SU-DHL-6 (cell line): ENCODE measurements around the gene UBL3.

Experiments used
- H2AFZ ChIP-seq: fragments of 200-600 bp; sonication (generic); 2 replicates; pipeline ENCODE4 v1.6.1; 2014; ENCODE audit warnings: low read depth, mild to moderate bottlenecking, moderate library complexity, mixed read lengths, antibody characterized with exemption, low read length; ENCODE audit not compliant: severe bottlenecking
- H3F3A ChIP-seq: fragments of 200-600 bp; shearing (Covaris generic); 2 replicates; pipeline ENCODE4 v1.6.0; 2016; ENCODE audit warnings: antibody characterized with exemption, mild to moderate bottlenecking; ENCODE audit not compliant: insufficient read depth
- H3K27ac ChIP-seq: fragments of 200-600 bp; sonication (generic); 2 replicates; pipeline ENCODE4 v1.5.1; 2016; ENCODE audit warnings: low read depth, mild to moderate bottlenecking, low read length, moderate library complexity, mixed read lengths
- H3K27me3 ChIP-seq: fragments of 200-600 bp; sonication (generic), shearing (Covaris generic); 2 replicates; pipeline ENCODE4 v1.6.0; 2014; ENCODE audit warnings: mild to moderate bottlenecking, low read length
- H3K36me3 ChIP-seq: fragments of 200-600 bp; sonication (generic); 2 replicates; pipeline ENCODE4 v1.6.1; 2014; ENCODE audit warnings: mild to moderate bottlenecking, low read length, mixed read lengths
- H3K4me2 ChIP-seq: fragments of 300-600, 200-600 bp; shearing (Covaris generic), sonication (generic); 2 replicates; pipeline ENCODE4 v1.6.0; 2014; ENCODE audit warnings: low read length, low read depth, mild to moderate bottlenecking; ENCODE audit not compliant: poor library complexity, severe bottlenecking
- H3K4me3 ChIP-seq: fragments of 200-600 bp; sonication (generic); 2 replicates; pipeline ENCODE4 v1.5.1; 2014; ENCODE audit warnings: antibody characterized with exemption, low read length, mild to moderate bottlenecking, mixed read lengths; ENCODE audit not compliant: insufficient read depth, poor library complexity, severe bottlenecking
- H3K79me2 ChIP-seq: fragments of 200-600 bp; sonication (generic); 2 replicates; pipeline ENCODE4 v1.6.1; 2014; ENCODE audit warnings: mild to moderate bottlenecking, low read length, moderate library complexity; ENCODE audit not compliant: insufficient read depth
- H3K9ac ChIP-seq: fragments of 200-600 bp; sonication (generic); 2 replicates; pipeline ENCODE4 v1.7.0; 2014; ENCODE audit warnings: mild to moderate bottlenecking, low read length
- H3K9me2 ChIP-seq: fragments of 200-600 bp; sonication (generic); replicated peaks from 2 replicates; pipeline ENCODE4 v1.6.1; 2014; ENCODE audit warnings: low read length; ENCODE audit not compliant: insufficient read depth
- H3K9me3 ChIP-seq: fragments of 200-600 bp; sonication (generic); 2 replicates; pipeline ENCODE4 v1.6.1; 2014; ENCODE audit warnings: low read length, mixed read lengths; ENCODE audit not compliant: insufficient read depth
- H4K20me1 ChIP-seq: fragments of 200-600 bp; sonication (generic); 2 replicates; pipeline ENCODE4 v1.6.1; 2014; ENCODE audit warnings: low read depth, mild to moderate bottlenecking, antibody characterized with exemption, low read length, moderate library complexity, mixed read lengths
- EZH2phosphoT487 ChIP-seq: fragments of 200-600 bp; sonication (generic), shearing (Covaris generic); conservative IDR thresholded peaks from 2 replicates; pipeline ENCODE4 v1.6.1; 2018; ENCODE audit warnings: mild to moderate bottlenecking, antibody characterized with exemption, low read length, moderate library complexity, mixed read lengths
- TF ChIP-seq, protein P1 (sequence below): fragments of 200-600 bp; sonication (generic); IDR thresholded peaks from one replicate; pipeline ENCODE4 v1.5.1; 2017; ENCODE audit warnings: antibody characterized with exemption, mild to moderate bottlenecking, low read length, moderate library complexity; ENCODE audit not compliant: insufficient read depth, poor library complexity, severe bottlenecking

UBL3 gene

DNA sequence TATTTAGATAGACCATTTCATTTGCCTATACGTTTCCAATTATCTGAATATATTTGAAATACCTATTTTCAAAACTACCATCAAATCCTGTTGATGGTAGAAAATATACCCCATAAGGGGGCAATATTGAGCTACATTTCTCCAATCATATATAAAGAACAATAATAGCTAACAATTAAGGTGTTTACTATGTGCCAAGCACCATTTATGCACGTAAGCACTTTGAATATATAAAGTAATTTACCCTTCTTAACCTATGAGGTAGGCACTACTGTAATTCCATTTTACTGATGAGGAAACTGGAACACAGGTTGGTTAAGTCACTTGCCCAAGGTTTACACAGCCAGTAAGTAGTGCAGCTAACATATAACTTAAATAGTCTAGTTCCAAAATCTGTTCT, 79.2 kb downstream of the UBL3 start:
- H3K27ac ChIP-seq = no peak overlapping the region
- H3K79me2 ChIP-seq = no peaks in the 10 kb centered on the region
- H3F3A ChIP-seq = no peaks in the 10 kb centered on the region
- no peaks in the 10 kb centered on the region for H3K9me2 ChIP-seq
- TF ChIP-seq EZH2phosphoT487 = no peak
- TF ChIP-seq, protein P1, sequence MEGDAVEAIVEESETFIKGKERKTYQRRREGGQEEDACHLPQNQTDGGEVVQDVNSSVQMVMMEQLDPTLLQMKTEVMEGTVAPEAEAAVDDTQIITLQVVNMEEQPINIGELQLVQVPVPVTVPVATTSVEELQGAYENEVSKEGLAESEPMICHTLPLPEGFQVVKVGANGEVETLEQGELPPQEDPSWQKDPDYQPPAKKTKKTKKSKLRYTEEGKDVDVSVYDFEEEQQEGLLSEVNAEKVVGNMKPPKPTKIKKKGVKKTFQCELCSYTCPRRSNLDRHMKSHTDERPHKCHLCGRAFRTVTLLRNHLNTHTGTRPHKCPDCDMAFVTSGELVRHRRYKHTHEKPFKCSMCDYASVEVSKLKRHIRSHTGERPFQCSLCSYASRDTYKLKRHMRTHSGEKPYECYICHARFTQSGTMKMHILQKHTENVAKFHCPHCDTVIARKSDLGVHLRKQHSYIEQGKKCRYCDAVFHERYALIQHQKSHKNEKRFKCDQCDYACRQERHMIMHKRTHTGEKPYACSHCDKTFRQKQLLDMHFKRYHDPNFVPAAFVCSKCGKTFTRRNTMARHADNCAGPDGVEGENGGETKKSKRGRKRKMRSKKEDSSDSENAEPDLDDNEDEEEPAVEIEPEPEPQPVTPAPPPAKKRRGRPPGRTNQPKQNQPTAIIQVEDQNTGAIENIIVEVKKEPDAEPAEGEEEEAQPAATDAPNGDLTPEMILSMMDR = no peak
- no peaks in the 10 kb centered on the region for H3K36me3 ChIP-seq
- no peaks in the 10 kb centered on the region for H3K9me3 ChIP-seq
- no peak overlapping the region for H3K9ac ChIP-seq
- H3K4me2 ChIP-seq = no peak overlapping the region
- no peak overlapping the region for H2AFZ ChIP-seq
- no peaks in the 10 kb centered on the region for H4K20me1 ChIP-seq
- H3K27me3 ChIP-seq = no peaks in the 10 kb centered on the region
- H3K4me3 ChIP-seq = no peak overlapping the region

- Histone ChIP-seq H3K27ac (no peak overlapping the region), H3K4me2 (no peak overlapping the region), H3F3A (no peaks in the 10 kb centered on the region), H3K9me2 (no peaks in the 10 kb centered on the region), H3K9ac (no peak overlapping the region), H3K79me2 (no peaks in the 10 kb centered on the region), H3K36me3 (no peaks in the 10 kb centered on the region), H3K27me3 (no peaks in the 10 kb centered on the region), H3K4me3 (no peak overlapping the region), H2AFZ (no peak overlapping the region), H3K9me3 (no peaks in the 10 kb centered on the region), H4K20me1 (no peaks in the 10 kb centered on the region)
- TF ChIP-seq, protein P1 = no peak
- no peak for TF ChIP-seq EZH2phosphoT487
Observed at GRCh38 chr13:29767006-29767405, 83.4 kb downstream of the UBL3 start.

- no peaks in the 10 kb centered on the region for H3K9me3 ChIP-seq
- no peak overlapping the region for H3K4me2 ChIP-seq
- no peak overlapping the region for H3K27ac ChIP-seq
- no peak overlapping the region for H3K9ac ChIP-seq
- H4K20me1 ChIP-seq = no peaks in the 10 kb centered on the region
- TF ChIP-seq EZH2phosphoT487 = no peak
- TF ChIP-seq, protein P1 = no peak
- H2AFZ ChIP-seq = no peak overlapping the region
- no peak overlapping the region for H3K4me3 ChIP-seq
- H3F3A ChIP-seq = no peaks in the 10 kb centered on the region
- H3K27me3 ChIP-seq = no peaks in the 10 kb centered on the region
- no peaks in the 10 kb centered on the region for H3K79me2 ChIP-seq
- no peaks in the 10 kb centered on the region for H3K36me3 ChIP-seq
- H3K9me2 ChIP-seq = no peaks in the 10 kb centered on the region
Observed at GRCh38 chr13:29763436-29764180, 86.8 kb downstream of the UBL3 start.
